SH-SY5Y (cell line): ENCODE data around the gene ZNF277.

Experiments used
- GATA2 ChIP-seq: IDR thresholded peaks from 2 replicates; pipeline ENCODE4 v1.6.1; 2011; ENCODE audit warnings: mild to moderate bottlenecking, low read depth, low read length
- GATA3 ChIP-seq: IDR thresholded peaks from 2 replicates; pipeline ENCODE4 v1.6.1; 2011; ENCODE audit warnings: low read depth, mild to moderate bottlenecking, low read length, moderate library complexity

DNA sequence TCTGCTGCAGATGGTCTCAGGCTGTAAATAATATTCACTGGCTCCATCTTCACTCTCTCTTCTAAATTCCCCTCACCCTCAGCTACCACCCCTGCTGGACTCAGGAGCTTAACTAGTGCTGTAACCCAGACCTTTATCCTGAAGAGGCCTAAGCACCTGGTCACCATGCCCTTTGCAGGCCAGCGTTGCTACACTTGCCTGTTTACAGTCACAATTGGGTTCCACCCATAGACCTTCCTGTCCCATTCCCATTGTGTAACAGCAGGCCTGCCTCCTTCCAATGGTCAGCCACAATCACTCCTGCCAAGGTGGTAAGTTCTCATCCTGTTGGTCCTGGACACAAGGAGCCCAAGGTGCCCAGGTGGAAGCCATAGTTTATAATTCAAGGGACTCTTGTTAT, 157.9 kb downstream of the ZNF277 start:
- TF ChIP-seq GATA3 (no peak), GATA2 (no peak)
